GM23248 (cell line): ENCODE results near the gene IGFL1. TPM values are rescaled to one million over a fixed set of nuclear protein-coding genes. Genes with fewer than 3 reads are reported as not detected.
"Not testable (repeated sequence)": the region's sequence is repeated elsewhere in the genome, so short reads cannot be mapped to it uniquely, and the experiment has no call there.

Experiments
- DNase-seq: peaks from one replicate; pipeline ENCODE4 v3.0.0-alpha.2; 2015
- H2AFZ ChIP-seq: fragments of 200-600 bp; sonication (generic); 2 replicates; pipeline ENCODE4 v1.6.1; 2016; ENCODE audit warnings: antibody characterized with exemption
- H3F3A ChIP-seq: fragments of 200-600 bp; sonication (generic); 2 replicates; pipeline ENCODE4 v1.6.1; 2016; ENCODE audit warnings: mild to moderate bottlenecking, antibody characterized with exemption, mixed run types; ENCODE audit not compliant: insufficient read depth
- H3K27ac ChIP-seq: fragments of 200-600 bp; sonication (generic); 2 replicates; pipeline ENCODE4 v1.5.1; 2016; ENCODE audit warnings: mild to moderate bottlenecking
- H3K27me3 ChIP-seq: fragments of 200-600 bp; sonication (generic); replicated peaks from 2 replicates; pipeline ENCODE4 v1.6.1; 2016; ENCODE audit warnings: mild to moderate bottlenecking; ENCODE audit not compliant: insufficient read depth
- H3K36me3 ChIP-seq: fragments of 200-600 bp; sonication (generic); 2 replicates; pipeline ENCODE4 v1.6.1; 2016; ENCODE audit warnings: low read depth, mild to moderate bottlenecking
- H3K4me1 ChIP-seq: fragments of 200-600 bp; sonication (generic); 2 replicates; pipeline ENCODE4 v1.6.1; 2016; ENCODE audit warnings: mild to moderate bottlenecking; ENCODE audit not compliant: insufficient read depth
- H3K4me2 ChIP-seq: fragments of 200-600 bp; sonication (generic); one replicate; pipeline ENCODE4 v1.6.1; 2016; ENCODE audit warnings: mild to moderate bottlenecking; ENCODE audit not compliant: unreplicated experiment
- H3K4me3 ChIP-seq: fragments of 200-600 bp; sonication (generic); 2 replicates; pipeline ENCODE4 v1.5.1; 2016; ENCODE audit warnings: mild to moderate bottlenecking
- H3K79me2 ChIP-seq: fragments of 200-600 bp; sonication (generic); 2 replicates; pipeline ENCODE4 v1.6.1; 2016; ENCODE audit warnings: mild to moderate bottlenecking; ENCODE audit not compliant: insufficient read depth
- H3K9ac ChIP-seq: fragments of 200-600 bp; sonication (generic); 2 replicates; pipeline ENCODE4 v1.6.1; 2016; ENCODE audit warnings: mild to moderate bottlenecking
- H3K9me2 ChIP-seq: fragments of 200-600 bp; sonication (generic); 2 replicates; pipeline ENCODE4 v1.6.1; 2016; ENCODE audit warnings: mixed run types, mild to moderate bottlenecking, moderate library complexity; ENCODE audit not compliant: insufficient read depth
- H3K9me3 ChIP-seq: fragments of 200-600 bp; sonication (generic); one replicate; pipeline ENCODE4 v1.6.1; 2017; ENCODE audit warnings: low read depth
- H4K20me1 ChIP-seq: fragments of 200-600 bp; sonication (generic); 2 replicates; pipeline ENCODE4 v1.6.0; 2016; ENCODE audit not compliant: insufficient read depth
- EZH2 ChIP-seq: fragments of 200-600 bp; sonication (generic); IDR thresholded peaks from 2 replicates; pipeline ENCODE4 v1.6.1; 2018; ENCODE audit warnings: antibody characterized with exemption, mild to moderate bottlenecking; ENCODE audit not compliant: insufficient read depth, poor library complexity, severe bottlenecking
- EZH2phosphoT487 ChIP-seq: fragments of 200-600 bp; sonication (generic); IDR thresholded peaks from 2 replicates; pipeline ENCODE4 v1.6.1; 2018; ENCODE audit warnings: antibody characterized with exemption, moderate library complexity, mild to moderate bottlenecking, low read depth; ENCODE audit not compliant: insufficient read depth
- WGBS, 2 experiments: methylation state at CpG; one replicate each; pipeline ENCODE4 v1.1.6; 2015 to 2017; ENCODE audit warnings: low lambda C conversion rate in 2 of 2, low coverage in 1 of 2; ENCODE audit errors: missing lambda C conversion rate in 2 of 2; 5-methylcytosine and 5-hydroxymethylcytosine counted together
- in situ Hi-C: fragments of 300-500 bp; cut with MboI; formaldehyde crosslinking; loops from 2 replicates; pipeline ENCODE4 v1.15.0; 2020
- polyA plus RNA-seq: library from polyadenylated mRNA; unstranded; fragments of >200 nt; fragmentation: Nextera tagmentation; extraction: Ambion mirVana; gene quantifications from 2 replicates; pipeline ENCODE4 v1.2.1, GENCODE V29; 2016
- total RNA-seq: library from RNA; depleted of rRNA; stranded (reverse); fragments of >200 nt; shearing (Covaris generic); gene quantifications from 2 replicates; pipeline ENCODE4 v1.2.3, GENCODE V29; 2014

Gene IGFL1
- total and polyA plus RNA-seq, 2 experiments from 2014 or later = not detected

DNA sequence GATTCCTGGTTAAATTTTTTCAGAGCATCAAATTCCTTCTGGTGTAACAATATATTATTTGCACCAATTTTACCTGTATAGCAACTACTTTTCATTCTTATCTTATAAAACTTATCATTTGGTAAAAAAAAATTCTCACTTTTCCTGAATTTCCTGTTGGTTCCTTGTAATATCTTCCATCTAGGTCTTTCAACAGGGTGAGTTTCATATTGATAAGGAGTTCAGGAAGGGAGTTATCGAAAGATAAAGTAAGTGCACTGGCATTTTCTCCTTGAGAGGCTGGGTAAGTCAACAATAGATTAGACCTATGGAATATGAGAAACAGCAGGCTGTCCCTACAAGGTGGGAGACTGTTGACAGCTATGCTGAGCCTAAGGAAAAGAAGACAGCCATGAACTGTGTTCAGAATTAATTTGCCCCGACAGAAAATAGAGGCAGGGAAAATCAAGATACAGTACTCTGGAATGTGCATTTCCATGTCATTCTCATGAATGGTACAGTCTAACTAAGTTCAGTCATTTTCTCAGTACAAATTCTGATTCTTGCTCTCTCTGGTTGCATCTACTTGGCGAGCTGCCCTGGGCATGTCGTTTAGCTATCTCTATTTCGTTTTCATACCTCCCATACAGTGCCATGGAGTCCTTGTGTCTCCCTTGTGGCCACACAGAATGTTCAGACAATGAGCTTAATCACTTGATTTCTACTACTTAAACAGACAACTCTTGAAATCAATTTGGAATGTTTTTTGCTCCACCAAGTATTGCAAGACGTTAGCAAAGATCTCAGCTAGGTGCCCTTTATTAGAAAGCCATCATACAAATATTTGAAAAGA lies 9.9 kb downstream of the IGFL1 start:
- Histone ChIP-seq H2AFZ (no peak overlapping the region), H3K4me1 (no peaks in the 10 kb centered on the region), H4K20me1 (no peaks in the 10 kb centered on the region), H3K4me3 (no peak overlapping the region), H3F3A (no peaks in the 10 kb centered on the region), H3K9me3 (no peaks in the 10 kb centered on the region), H3K27me3 (peaks cover 89% of the 10 kb centered on the region), H3K36me3 (no peaks in the 10 kb centered on the region), H3K27ac (no peak overlapping the region), H3K9ac (no peak overlapping the region), H3K9me2 (no peaks in the 10 kb centered on the region), H3K4me2 (no peak overlapping the region), H3K79me2 (no peaks in the 10 kb centered on the region)
- no peak for TF ChIP-seq EZH2phosphoT487
- no peak for TF ChIP-seq EZH2
- 35 to 43% methylated on average over 6 of the region's 6 CpGs for WGBS, 2 experiments
- no peak for DNase-seq
- in situ Hi-C loops = no loop called here

DNA sequence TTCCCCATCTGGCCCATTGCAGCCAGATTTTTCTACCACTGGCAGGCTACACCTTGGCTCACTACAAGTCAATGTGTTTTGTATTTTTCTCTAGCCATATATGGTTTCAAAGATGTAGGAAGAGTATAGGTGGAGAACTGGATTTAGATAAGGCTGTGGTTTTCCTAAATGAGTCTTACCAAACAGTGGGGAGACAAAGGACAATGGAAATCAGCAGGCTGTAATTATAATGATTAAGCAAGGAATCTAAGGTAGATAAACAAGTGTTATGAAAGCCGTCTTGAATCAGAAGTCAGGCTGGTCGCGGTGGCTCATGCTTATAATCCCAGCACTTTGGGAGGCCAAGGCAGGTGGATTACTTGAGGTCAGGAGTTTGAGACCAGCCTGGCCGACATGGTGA lies 11.2 kb downstream of the IGFL1 start:
- Histone ChIP-seq H3K27ac (no peak overlapping the region), H3K36me3 (no peaks in the 10 kb centered on the region), H2AFZ (no peak overlapping the region), H3F3A (no peaks in the 10 kb centered on the region), H3K9ac (no peak overlapping the region), H3K4me1 (no peaks in the 10 kb centered on the region), H4K20me1 (no peaks in the 10 kb centered on the region), H3K4me2 (no peak overlapping the region), H3K4me3 (no peak overlapping the region), H3K9me3 (no peaks in the 10 kb centered on the region), H3K27me3 (peaks cover 85% of the 10 kb centered on the region), H3K79me2 (no peaks in the 10 kb centered on the region), H3K9me2 (no peaks in the 10 kb centered on the region)
- TF ChIP-seq EZH2 = no peak
- no peak for TF ChIP-seq EZH2phosphoT487
- DNase-seq = no peak
- in situ Hi-C loops = no loop called here
- 65 to 71% methylated on average over 4 of the region's 4 CpGs for WGBS, 2 experiments

DNA sequence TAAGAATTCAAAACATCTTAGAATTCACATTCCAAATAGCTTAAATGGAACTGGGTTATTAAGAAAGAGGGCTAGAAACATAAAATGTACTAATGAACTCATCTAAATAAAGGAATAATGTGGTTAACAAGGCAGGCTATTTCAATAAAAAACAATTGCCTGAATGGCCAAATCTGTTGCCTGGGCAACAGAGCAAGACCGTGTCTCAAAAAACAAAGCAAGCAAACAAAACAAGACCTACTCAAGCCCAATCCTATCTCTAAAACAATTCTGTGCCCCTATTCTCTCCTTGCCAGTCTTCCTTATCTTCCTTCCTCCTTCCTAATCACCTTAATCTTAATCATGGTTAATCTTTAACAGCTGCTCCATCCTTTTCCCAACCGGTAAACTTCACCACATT lies 12.1 kb downstream of the IGFL1 start:
- Histone ChIP-seq H3K4me2 (no peak overlapping the region), H3F3A (no peaks in the 10 kb centered on the region), H3K4me3 (no peak overlapping the region), H3K79me2 (no peaks in the 10 kb centered on the region), H3K27me3 (peaks cover 86% of the 10 kb centered on the region), H2AFZ (no peak overlapping the region), H3K9me2 (no peaks in the 10 kb centered on the region), H3K4me1 (no peaks in the 10 kb centered on the region), H3K27ac (no peak overlapping the region), H3K9me3 (no peaks in the 10 kb centered on the region), H3K9ac (no peak overlapping the region), H3K36me3 (no peaks in the 10 kb centered on the region), H4K20me1 (no peaks in the 10 kb centered on the region)
- 6 to 9% methylated on average over 2 of the region's 2 CpGs for WGBS, 2 experiments
- no peak for DNase-seq
- in situ Hi-C loops = no loop called here
- TF ChIP-seq EZH2 = no peak
- TF ChIP-seq EZH2phosphoT487 = no peak

DNA sequence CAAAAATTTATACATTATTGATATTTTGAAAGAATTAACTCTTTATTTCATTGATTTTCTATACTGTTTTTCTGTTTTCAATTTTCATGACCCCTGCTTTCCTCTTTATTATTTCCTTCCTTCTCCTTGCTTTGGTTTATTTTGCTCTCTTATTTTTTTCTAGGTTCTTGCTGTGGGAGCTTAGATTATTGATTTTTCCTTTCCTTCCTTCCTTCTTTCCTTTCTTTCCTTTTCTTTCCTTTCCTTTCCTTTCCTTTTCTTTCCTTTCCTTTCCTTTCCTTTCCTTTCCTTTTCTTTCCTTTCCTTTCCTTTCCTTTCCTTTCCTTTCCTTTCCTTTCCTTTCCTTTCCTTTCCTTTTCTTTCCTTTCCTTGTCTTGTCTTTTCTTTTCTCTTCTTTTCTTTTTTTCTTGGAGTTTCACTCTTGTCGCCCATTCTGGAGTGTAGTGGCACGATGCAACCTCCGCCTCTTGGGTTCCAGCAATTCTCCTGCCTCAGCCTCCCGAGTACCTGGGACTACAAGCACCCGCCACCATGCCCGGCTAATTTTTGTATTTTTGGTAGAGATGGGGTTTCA lies 13.6 kb downstream of the IGFL1 start:
- H3K4me3 ChIP-seq, H3K27ac ChIP-seq, H3K9me3 ChIP-seq, H2AFZ ChIP-seq, H3K36me3 ChIP-seq, H3K4me1 ChIP-seq, H3K4me2 ChIP-seq, H3K9ac ChIP-seq, H3F3A ChIP-seq, DNase-seq, H3K79me2 ChIP-seq, H4K20me1 ChIP-seq, in situ Hi-C loops, H3K9me2 ChIP-seq: not testable (repeated sequence)
- 56 to 69% methylated on average over 6 of the region's 6 CpGs for WGBS, 2 experiments
- peaks cover 88% of the 10 kb centered on the region for H3K27me3 ChIP-seq
